ENCODE results near the gene SLC5A8.

The SLC5A8 gene

GRCh38 chr12:101209319-101210302 is at the start of gene SLC5A8:
TSS of gene SLC5A8 (minus strand) at chr12:101210238. CDS start at chr12:101209848, 390 bp downstream.
- DNase-seq, result no peak

GRCh38 chr12:101257357-101257756 is 47.3 kb upstream of the SLC5A8 start:
- no peak for DNase-seq

- no peak for DNase-seq
These were observed 46.2 kb upstream of the SLC5A8 start for GRCh38 chr12:101256266-101256665.

- DNase-seq, result no peak
These were observed 33.6 kb upstream of the SLC5A8 start for GRCh38 chr12:101243616-101244015.

GRCh38 chr12:101243074-101243473 is 33.0 kb upstream of the SLC5A8 start:
- DNase-seq, result no peak

GRCh38 chr12:101238800-101239329 is 28.8 kb upstream of the SLC5A8 start:
- DNase-seq, result no peak

- DNase-seq, result no peak
These were observed 28.3 kb upstream of the SLC5A8 start for GRCh38 chr12:101238306-101238705.

- no peak for DNase-seq
These were observed 25.6 kb upstream of the SLC5A8 start for GRCh38 chr12:101235686-101236085.

GRCh38 chr12:101231636-101232035 is 21.6 kb upstream of the SLC5A8 start:
- no peak for DNase-seq

- DNase-seq, result no peak
These were observed 20.5 kb upstream of the SLC5A8 start for GRCh38 chr12:101230547-101230946.

- no peak for DNase-seq
These were observed 19.8 kb upstream of the SLC5A8 start for GRCh38 chr12:101229841-101230241.

- no peak for DNase-seq
These were observed 11.3 kb upstream of the SLC5A8 start for GRCh38 chr12:101221301-101221700.

GRCh38 chr12:101216810-101217209 is 6.8 kb upstream of the SLC5A8 start:
- no peak for DNase-seq

GRCh38 chr12:101207086-101207780 is 2.8 kb downstream of the SLC5A8 start:
- no peak for DNase-seq

- no peak for DNase-seq
These were observed 5.3 kb downstream of the SLC5A8 start for GRCh38 chr12:101204602-101205304.

- no peak for DNase-seq
These were observed 9.2 kb downstream of the SLC5A8 start for GRCh38 chr12:101200824-101201223.

GRCh38 chr12:101200145-101200544 is 9.9 kb downstream of the SLC5A8 start:
- DNase-seq, result no peak

GRCh38 chr12:101186291-101186690 is 23.7 kb downstream of the SLC5A8 start:
- DNase-seq, result no peak

GRCh38 chr12:101181776-101182175 is 28.3 kb downstream of the SLC5A8 start:
- no peak for DNase-seq

- no peak for DNase-seq
These were observed 35.5 kb downstream of the SLC5A8 start for GRCh38 chr12:101174541-101174940.

GRCh38 chr12:101173197-101173749 is 36.8 kb downstream of the SLC5A8 start:
- no peak for DNase-seq

GRCh38 chr12:101172316-101172715 is 37.7 kb downstream of the SLC5A8 start:
- no peak for DNase-seq

GRCh38 chr12:101168001-101168400 is 42.0 kb downstream of the SLC5A8 start:
- DNase-seq, result no peak
